Amniotic epithelial cell (primary cell): ENCODE results near the gene CD37.
"Not testable (repeated sequence)": the region's sequence is repeated elsewhere in the genome, so short reads cannot be mapped to it uniquely, and the experiment has no call there.

Source experiments
- DNase-seq: peaks from one replicate; pipeline ENCODE4 v3.0.0-alpha.2; 2010; ENCODE audit warnings: low read depth

Gene CD37

DNA sequence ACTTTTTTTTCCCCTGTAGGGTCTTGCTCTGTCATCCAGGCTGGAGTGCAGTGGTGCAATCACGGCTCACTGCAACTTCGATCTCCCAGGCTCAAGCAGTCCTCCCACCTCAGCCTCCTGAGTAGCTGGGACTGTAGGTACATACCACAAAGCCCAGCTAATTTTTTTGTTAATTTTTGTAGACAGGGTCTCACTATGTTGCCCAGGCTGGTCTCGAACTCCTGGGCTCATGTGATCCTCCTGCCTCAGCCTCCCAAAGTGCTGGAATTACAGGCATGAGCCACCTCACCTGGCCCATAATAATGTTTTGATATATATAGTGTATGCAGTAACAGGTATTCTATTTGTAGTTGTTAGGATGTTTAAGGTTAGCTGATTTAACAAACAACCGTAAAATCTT lies 4.0 kb upstream of the CD37 start:
- DNase-seq, result not testable (repeated sequence)

DNA sequence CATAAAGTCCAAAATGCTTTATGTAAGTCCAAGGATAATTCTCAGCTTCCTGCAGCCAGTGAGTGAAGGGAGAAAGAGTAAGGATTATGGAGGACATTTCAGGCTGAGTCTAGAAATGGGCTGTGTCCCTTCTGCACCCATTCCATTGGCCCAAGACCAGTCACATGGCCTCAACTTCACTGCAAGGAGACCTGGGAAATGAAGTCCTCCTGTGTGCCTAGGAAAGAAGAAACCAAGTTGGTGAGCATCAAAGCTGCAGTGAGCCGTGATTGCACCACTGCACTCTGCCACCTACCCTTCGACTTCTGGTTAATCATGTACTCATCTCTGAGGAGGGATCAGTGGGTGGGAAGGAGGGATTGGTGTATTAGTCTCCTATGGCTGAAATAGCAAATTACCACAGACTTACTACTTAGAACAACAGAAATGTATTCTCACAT lies 3.6 kb upstream of the CD37 start:
- peak; percentile 83 for DNase-seq

DNA sequence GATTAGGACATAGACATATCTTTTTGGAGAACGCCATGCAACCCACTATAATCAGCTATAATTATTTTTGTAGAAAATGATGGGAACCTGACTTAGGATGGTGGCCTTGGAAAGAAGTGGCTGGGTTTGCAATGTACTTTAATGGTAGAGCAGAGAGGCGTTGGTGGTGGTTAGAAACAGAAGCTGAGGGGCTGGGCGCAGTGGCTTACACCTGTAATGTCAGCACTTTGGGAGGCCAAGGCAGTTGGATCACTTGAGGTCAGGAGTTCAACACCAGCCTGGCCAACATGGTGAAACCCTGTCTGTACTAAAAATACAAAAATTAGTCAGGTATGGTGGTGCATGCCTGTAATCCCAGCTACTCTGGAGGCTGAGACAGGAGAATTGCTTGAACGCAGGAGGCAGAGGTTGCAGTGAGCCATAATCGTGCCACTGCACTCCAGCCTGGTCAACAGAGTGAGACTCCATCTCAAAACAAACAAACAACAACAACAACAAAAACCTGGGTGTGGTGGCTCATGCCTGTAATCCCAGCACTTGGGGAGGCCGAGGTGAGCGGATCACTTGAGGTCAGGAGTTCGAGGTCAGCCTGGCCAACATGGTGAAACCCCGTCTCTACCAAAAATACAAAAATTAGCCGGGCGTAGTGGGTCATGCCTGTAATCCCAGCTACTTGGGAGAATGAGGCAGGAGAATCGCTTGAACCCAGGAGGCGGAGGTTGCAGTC lies 2.4 kb upstream of the CD37 start:
- not testable (repeated sequence) for DNase-seq

DNA sequence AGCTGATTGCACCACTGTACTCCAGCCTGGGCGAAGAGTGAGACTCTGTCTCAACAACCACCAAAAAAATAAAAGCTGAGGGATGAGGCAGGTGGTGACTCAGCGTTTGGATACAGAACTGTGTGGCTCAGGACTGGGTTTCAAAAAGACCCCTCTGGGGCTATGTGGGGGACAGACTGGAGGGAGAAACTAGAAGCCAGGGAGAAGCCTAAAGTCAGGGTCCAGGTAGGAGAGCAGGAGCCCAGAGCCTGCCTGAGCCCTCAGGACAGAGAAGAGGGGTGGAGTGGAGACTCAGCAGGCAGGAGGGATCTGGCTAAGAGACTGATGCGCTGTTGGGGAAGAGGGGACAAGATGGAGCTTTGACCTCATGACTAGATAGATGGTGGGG lies 1.8 kb upstream of the CD37 start:
- DNase-seq, result peak; percentile 48

DNA sequence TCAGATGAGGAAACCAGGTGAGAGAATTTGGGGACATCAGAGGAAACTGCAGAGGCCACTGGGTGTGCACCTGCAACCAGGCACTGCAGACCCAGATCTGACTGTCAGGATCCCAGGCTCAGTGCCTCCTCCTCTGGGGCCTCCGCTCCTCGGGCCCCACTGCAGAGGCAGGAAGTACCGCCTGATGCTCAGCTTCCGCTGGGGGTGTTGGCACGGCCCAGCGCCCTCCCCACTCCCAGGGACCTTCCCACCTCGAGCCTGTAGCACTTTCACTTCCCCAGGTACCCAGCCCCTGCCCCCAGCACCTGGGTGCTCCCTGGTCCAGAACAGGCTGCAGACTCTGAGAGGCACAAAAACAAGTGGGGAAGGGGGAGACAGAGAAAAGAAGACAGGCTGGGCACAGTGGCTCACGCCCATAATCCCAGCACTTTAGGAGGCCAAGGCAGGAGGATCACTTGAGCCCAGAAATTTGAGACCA lies 1.4 kb upstream of the CD37 start:
- DNase-seq, result no peak

DNA sequence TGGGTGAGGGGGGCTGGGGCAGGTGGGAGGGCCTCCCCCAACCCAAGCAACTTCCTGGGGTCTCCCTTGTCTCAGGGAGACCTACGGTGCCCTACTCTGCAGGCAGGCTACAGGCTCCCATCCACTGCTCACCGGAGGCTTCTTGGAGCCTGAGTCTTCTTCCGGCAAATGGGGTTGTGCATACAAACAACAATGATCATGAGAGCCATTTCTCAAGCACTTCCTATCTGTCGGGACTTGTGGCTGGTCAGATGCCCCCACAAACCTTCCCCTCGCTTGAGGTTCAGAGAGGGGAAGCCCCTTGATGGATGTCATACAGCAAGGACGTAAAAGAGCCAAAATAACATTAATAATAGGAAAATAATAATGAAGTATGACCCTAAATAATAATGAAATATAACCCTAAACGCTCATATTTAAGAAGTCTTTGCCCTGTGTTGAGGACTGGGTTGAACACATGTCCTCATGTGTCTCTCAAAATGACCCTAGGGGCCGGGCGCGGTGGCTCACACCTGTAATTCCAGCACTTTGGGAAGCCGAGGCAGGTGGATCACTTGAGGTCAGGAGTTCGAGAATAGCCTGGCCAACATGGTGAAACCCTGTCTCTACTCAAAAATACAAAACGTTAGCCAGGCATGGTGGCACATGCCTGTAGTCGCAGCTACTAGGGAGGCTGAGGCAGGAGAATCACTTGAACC lies 727 bp downstream of the CD37 start:
- no peak for DNase-seq

- DNase-seq, result no peak
Observed at GRCh38 chr19:49336482-49337266, 1.5 kb downstream of the CD37 start.

DNA sequence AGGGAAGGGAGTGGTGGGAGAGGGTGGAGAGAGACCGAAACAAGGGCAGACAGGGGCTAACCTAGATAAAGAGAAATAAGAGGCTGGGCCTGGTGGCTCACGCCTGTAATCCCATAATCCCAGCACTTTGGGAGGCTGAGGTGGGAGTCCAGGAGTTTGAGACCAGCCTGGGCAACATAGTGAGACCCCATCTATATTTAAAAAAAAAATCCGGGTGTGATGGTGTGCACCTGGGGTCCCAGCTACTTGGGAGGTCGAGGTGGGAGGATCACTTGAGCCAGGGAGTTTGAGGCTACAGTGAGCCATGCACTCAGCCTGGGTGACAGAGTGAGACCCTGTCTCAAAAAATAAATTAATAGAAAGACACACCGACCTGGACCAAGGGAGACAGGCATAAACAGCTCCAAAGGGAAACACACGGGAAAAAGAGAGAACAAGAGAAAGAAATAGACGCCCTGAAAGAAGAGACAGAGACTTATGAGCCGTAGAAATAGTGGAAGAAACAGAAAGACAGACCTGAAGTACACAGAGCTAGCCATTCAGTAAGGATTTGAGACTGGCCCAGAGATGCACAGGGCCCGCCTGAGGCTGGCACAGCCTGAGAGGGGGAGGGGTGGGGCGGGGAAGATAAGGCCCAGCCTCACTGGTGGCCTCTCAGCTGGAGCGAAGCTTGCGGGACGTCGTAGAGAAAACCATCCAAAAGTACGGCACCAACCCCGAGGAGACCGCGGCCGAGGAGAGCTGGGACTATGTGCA lies 2.2 kb downstream of the CD37 start:
- no peak for DNase-seq

- DNase-seq, result no peak
Observed at GRCh38 chr19:49338023-49338677, 2.9 kb downstream of the CD37 start.

DNA sequence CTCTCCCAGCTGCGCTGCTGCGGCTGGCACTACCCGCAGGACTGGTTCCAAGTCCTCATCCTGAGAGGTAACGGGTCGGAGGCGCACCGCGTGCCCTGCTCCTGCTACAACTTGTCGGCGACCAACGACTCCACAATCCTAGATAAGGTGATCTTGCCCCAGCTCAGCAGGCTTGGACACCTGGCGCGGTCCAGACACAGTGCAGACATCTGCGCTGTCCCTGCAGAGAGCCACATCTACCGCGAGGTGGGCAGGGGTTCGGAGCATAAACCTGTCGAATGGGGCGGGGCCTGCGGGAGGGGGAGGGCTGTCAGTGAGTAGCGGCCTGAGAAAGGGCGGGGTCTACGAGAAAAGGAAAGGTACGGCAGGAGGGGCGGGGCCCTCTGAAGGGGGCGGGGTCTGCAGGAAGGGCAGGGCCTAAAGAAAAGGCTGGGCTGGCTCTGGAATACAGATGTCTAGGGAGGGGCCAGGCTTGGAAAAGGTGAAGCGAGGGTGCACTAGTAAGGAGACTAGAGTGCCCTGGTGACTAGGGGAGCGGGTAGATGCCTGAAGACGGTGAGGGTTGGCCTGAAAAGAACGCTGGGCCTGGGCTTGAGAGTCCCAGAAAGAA lies 3.6 kb downstream of the CD37 start:
- DNase-seq, result peak; percentile 53

GRCh38 chr19:49339301-49340068 lies 4.3 kb downstream of the CD37 start:
- DNase-seq, result peak; percentile 92

DNA sequence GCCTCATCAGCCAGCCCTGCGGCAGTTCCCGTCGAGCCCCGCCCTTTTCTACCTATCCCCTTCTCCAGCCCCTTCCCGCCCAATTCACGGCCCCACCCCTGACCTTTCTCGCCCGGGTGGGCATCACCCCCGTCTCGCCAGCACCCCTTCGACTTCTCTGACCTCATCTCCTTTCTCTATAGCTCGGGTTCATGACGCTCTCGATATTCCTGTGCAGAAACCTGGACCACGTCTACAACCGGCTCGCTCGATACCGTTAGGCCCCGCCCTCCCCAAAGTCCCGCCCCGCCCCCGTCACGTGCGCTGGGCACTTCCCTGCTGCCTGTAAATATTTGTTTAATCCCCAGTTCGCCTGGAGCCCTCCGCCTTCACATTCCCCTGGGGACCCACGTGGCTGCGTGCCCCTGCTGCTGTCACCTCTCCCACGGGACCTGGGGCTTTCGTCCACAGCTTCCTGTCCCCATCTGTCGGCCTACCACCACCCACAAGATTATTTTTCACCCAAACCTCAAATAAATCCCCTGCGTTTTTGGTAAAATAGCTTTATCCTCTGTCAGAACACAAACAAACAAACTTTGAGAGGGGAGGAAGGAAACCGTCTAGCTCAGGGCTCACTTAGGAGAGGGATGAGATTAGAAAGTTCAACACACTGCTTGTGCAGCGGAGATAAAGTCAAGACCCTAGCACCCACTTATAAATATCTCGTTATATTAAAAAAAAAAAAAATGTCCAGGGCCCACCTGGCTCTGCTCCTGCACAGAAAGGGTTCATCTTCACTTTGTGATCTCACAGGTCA lies 5.1 kb downstream of the CD37 start:
- DNase-seq, result peak; percentile 22

DNA sequence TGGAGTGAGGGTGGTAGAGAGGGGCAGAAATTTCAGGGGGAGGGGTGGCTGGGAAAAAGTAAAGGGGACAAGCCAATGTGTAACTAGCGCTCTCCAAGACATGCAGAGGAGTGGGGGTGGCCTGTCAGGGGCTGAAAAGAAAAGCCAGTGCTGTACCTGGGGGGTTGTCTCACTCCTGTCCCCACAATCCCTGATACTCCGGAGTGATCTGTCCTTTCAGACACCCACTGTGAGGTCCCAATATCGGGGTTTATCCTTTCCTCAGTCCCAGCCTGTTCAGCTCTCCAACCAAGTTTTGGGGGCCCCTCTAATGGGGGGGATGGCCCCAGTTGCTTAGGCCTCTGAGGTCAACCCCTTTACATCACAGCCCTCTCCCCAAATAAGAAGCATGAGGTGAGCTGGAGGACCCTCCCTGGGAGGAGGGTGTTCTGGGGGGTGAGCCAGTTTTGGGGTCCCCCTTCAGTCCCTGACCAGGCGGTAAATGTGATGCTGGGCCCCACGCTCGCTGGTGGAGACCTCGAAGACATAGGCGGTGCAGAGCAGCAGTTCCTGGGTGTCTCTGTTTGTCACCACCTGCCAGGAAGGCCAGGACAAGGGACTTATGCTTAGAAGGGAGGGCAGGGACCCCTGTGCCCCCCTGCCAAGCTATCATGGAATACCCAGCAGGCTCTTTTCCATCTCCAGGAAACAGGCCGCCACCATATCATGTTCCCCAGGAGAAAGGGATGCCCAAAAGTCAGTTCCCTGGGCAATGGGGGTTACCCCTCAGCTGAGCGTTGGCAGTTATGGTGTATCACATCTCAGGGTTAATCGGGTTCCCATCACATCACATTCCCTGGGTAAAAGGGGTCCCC lies 5.9 kb downstream of the CD37 start:
- DNase-seq, result no peak

- DNase-seq, result no peak
Observed at GRCh38 chr19:49342291-49342721, 7.1 kb downstream of the CD37 start.

- no peak for DNase-seq
Observed at GRCh38 chr19:49343123-49343522, 7.9 kb downstream of the CD37 start.

- no peak for DNase-seq
Observed at GRCh38 chr19:49344505-49345423, 9.6 kb downstream of the CD37 start.

DNA sequence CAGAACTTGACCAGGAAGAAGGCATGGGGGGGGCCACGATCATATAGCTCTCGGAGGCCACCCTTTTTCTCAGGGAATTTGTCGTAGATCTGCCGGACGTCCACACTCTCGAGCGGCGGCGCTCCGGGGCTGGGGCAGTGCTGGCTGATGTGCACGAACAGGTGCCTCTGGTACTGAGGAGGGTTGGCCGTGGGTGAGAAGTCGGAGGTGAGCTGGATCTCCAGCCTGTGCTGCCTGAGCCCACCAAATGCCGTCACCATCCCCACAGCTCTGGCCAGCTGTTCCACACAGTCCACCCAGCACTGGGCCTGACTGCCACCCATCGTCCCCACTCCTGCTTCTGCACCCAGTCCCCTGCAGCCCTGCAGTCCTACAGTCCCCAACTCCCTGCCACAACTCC lies 12.0 kb downstream of the CD37 start:
- DNase-seq, result no peak
